HG03354 (cell line): ENCODE data around the gene FOXC2.

Experiments
- ATAC-seq: cut with Tn5 transposase; IDR thresholded peaks from one replicate; pipeline ENCODE4 v1.9.1; 2021; ENCODE audit warnings: mild to moderate bottlenecking; ENCODE audit not compliant: unreplicated experiment, poor library complexity, severe bottlenecking

Gene FOXC2

GRCh38 chr16:86553356-86553755, 13.3 kb upstream of the FOXC2 start:
- no peak for ATAC-seq

GRCh38 chr16:86554599-86554916, 12.1 kb upstream of the FOXC2 start:
- ATAC-seq = peak; percentile 14

- ATAC-seq = peak; percentile 91
These were observed 11.5 kb upstream of the FOXC2 start, which contains the start of gene MTHFSD for GRCh38 chr16:86554917-86555703. MTHFSD (minus strand) TSS chr16:86555235; CDS start chr16:86555184, 51 bp downstream.

- ATAC-seq = no peak
These were observed 10.9 kb upstream of the FOXC2 start for GRCh38 chr16:86555704-86556075.

GRCh38 chr16:86556576-86556975, 10.1 kb upstream of the FOXC2 start:
- no peak for ATAC-seq

GRCh38 chr16:86557587-86557986, 9.0 kb upstream of the FOXC2 start:
- ATAC-seq = no peak

GRCh38 chr16:86558355-86559193, 8.1 kb upstream of the FOXC2 start:
- ATAC-seq = no peak

- no peak for ATAC-seq
These were observed 6.8 kb upstream of the FOXC2 start for GRCh38 chr16:86559802-86560305.

GRCh38 chr16:86562356-86562755, 4.3 kb upstream of the FOXC2 start:
- no peak for ATAC-seq

GRCh38 chr16:86563469-86564345, 2.9 kb upstream of the FOXC2 start:
- peak; percentile 84 for ATAC-seq

- no peak for ATAC-seq
These were observed 1.4 kb upstream of the FOXC2 start for GRCh38 chr16:86565181-86565631.

- no peak for ATAC-seq
These were observed 751 bp upstream of the FOXC2 start for GRCh38 chr16:86565644-86566511.

GRCh38 chr16:86566966-86567700, 504 bp downstream of the FOXC2 start:
- no peak for ATAC-seq

GRCh38 chr16:86567701-86568581, 1.3 kb downstream of the FOXC2 start:
- no peak for ATAC-seq

- no peak for ATAC-seq
These were observed 2.3 kb downstream of the FOXC2 start for GRCh38 chr16:86568677-86569623.

- ATAC-seq = no peak
These were observed 3.2 kb downstream of the FOXC2 start for GRCh38 chr16:86569701-86570447.
